Duodenal mucosa (tissue), 2 donors: ENCODE data around the gene LTV1.
A peak's percentile ranks its signal among the peaks of the same experiment; 100 is the strongest.
"Not testable (repeated sequence)": the region's sequence is repeated elsewhere in the genome, so short reads cannot be mapped to it uniquely, and the experiment has no call there.

Source experiments
- H3K27ac ChIP-seq: one replicate; pipeline ENCODE4 v1.7.0; 2013; ENCODE audit warnings: low read depth, low read length
- H3K27me3 ChIP-seq, 2 donors: one replicate each; pipeline ENCODE4 v1.7.0; 2013; ENCODE audit warnings: low read length in 2 of 2, control low read depth in 1 of 2; ENCODE audit not compliant: insufficient read depth in 2 of 2, control insufficient read depth in 1 of 2
- H3K36me3 ChIP-seq, 2 donors: one replicate each; pipeline ENCODE4 v1.7.0; 2013; ENCODE audit warnings: low read length in 2 of 2, control low read depth in 1 of 2; ENCODE audit not compliant: insufficient read depth in 2 of 2, control insufficient read depth in 1 of 2
- H3K4me1 ChIP-seq, 2 donors: one replicate each; pipeline ENCODE4 v1.7.0; 2013; ENCODE audit warnings: low read length in 2 of 2, control low read depth in 1 of 2; ENCODE audit not compliant: insufficient read depth in 2 of 2, control insufficient read depth in 1 of 2
- H3K4me3 ChIP-seq, 2 donors: one replicate each; pipeline ENCODE4 v1.7.0; 2013; ENCODE audit warnings: low read length in 2 of 2, low read depth in 1 of 2
- H3K9ac ChIP-seq, 2 donors: one replicate each; pipeline ENCODE4 v1.7.0; 2013; ENCODE audit warnings: low read length in 2 of 2, low read depth in 1 of 2
- H3K9me3 ChIP-seq, 2 donors: one replicate each; pipeline ENCODE4 v1.7.0; 2013; ENCODE audit warnings: low read length in 2 of 2, control low read depth in 1 of 2; ENCODE audit not compliant: control insufficient read depth in 1 of 2

LTV1 gene

GRCh38 chr6:143842461-143842901 lies 657 bp upstream of the LTV1 start:
- H3K9me3 ChIP-seq: no peaks in the 10 kb centered on the region
- peaks cover 14 to 29% of the 10 kb centered on the region in 2 donors for H3K36me3 ChIP-seq
- peak overlapping the region; percentile 98 for H3K4me3 ChIP-seq
- H3K4me1 ChIP-seq: peaks cover 21 to 22% of the 10 kb centered on the region in 2 donors
- no peaks in the 10 kb centered on the region for H3K27me3 ChIP-seq
- peak overlapping the region; percentile 65 to 98 for H3K9ac ChIP-seq
- peak overlapping the region; percentile 91 for H3K27ac ChIP-seq

- Histone ChIP-seq H3K9me3 (no peaks in the 10 kb centered on the region), H3K4me1 (peaks cover 19 to 20% of the 10 kb centered on the region in 2 donors), H3K36me3 (peaks cover 19 to 40% of the 10 kb centered on the region in 2 donors), H3K27me3 (no peaks in the 10 kb centered on the region), H3K4me3 (peak overlapping the region; percentile 98), H3K27ac (peak overlapping the region; percentile 70), H3K9ac (peak overlapping the region; percentile 87 to 98)
These were observed 500 bp downstream of the LTV1 start for GRCh38 chr6:143843677-143843999.

DNA sequence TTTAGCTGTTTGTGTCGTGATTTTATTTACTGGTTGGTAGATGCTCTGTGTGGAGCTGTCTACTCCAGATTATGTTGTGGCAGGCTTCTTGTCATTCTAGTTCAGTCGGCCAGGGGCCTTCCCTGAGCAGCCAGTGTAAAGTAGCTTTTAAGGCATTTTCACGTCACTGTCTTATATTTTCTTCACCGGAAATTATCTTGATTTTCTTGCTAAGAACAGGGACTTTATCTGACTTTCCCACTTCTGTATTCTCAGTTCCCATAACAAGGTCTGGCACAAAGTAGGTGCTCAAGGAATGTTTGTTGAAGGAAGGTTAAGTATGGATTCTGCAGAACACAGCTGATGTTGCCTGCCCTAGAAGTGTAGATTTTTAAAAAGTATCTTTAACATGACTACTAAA lies 868 bp downstream of the LTV1 start:
- no peaks in the 10 kb centered on the region for H3K27me3 ChIP-seq
- H3K4me3 ChIP-seq: peak overlapping the region; percentile 98
- H3K9ac ChIP-seq: peak overlapping the region; percentile 87 to 98
- peak overlapping the region; percentile 70 for H3K27ac ChIP-seq
- H3K36me3 ChIP-seq: peaks cover 19 to 44% of the 10 kb centered on the region in 2 donors
- H3K4me1 ChIP-seq: peaks cover 16% of the 10 kb centered on the region in 2 donors
- H3K9me3 ChIP-seq: no peaks in the 10 kb centered on the region

GRCh38 chr6:143845033-143845432 lies 1.9 kb downstream of the LTV1 start:
- no peak overlapping the region for H3K9ac ChIP-seq
- peaks cover 10 to 11% of the 10 kb centered on the region in 2 donors for H3K4me1 ChIP-seq
- H3K4me3 ChIP-seq: no peak overlapping the region
- peaks cover 29 to 54% of the 10 kb centered on the region in 2 donors for H3K36me3 ChIP-seq
- no peaks in the 10 kb centered on the region for H3K9me3 ChIP-seq
- H3K27me3 ChIP-seq: no peaks in the 10 kb centered on the region
- H3K27ac ChIP-seq: no peak overlapping the region

DNA sequence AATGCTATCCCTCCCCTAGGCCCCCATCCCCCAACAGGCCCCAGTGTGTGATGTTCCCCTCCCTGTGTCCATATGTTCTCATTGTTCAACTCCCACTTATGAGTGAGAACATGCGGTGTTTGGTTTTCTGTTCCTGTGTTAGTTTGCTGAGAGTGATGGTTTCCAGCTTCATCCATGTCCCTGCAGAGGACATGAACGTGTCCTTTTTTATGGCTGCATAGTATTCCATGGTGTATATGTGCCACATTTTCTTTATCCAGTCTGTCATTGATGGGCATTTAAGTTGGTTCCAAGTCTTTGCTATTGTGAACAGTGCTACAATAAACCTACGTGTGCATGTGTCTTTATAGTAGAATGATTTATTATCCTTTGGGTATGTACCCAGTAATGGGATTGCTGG lies 8.6 kb downstream of the LTV1 start:
- not testable (repeated sequence) for H3K4me1 ChIP-seq, H3K27me3 ChIP-seq, H3K27ac ChIP-seq, H3K4me3 ChIP-seq, H3K9ac ChIP-seq, H3K9me3 ChIP-seq
- peaks cover 28 to 72% of the 10 kb centered on the region in 2 donors for H3K36me3 ChIP-seq

- H3K36me3 ChIP-seq: peaks cover 29 to 72% of the 10 kb centered on the region in 2 donors
- not testable (repeated sequence) for H3K9me3 ChIP-seq, H3K27ac ChIP-seq, H3K4me1 ChIP-seq, H3K9ac ChIP-seq, H3K27me3 ChIP-seq, H3K4me3 ChIP-seq
These were observed 11.9 kb downstream of the LTV1 start for GRCh38 chr6:143855057-143855456.

GRCh38 chr6:143856762-143857161 lies 13.6 kb downstream of the LTV1 start:
- H3K27ac ChIP-seq, H3K4me1 ChIP-seq, H3K9me3 ChIP-seq, H3K9ac ChIP-seq, H3K27me3 ChIP-seq, H3K4me3 ChIP-seq: not testable (repeated sequence)
- peaks cover 25 to 71% of the 10 kb centered on the region in 2 donors for H3K36me3 ChIP-seq

GRCh38 chr6:143857651-143858050 lies 14.5 kb downstream of the LTV1 start:
- H3K4me3 ChIP-seq: no peak overlapping the region
- peaks cover 0 to 3% of the 10 kb centered on the region in 2 donors for H3K9me3 ChIP-seq
- H3K4me1 ChIP-seq: no peaks in the 10 kb centered on the region
- H3K27ac ChIP-seq: no peak overlapping the region
- H3K27me3 ChIP-seq: no peaks in the 10 kb centered on the region
- peaks cover 28 to 80% of the 10 kb centered on the region in 2 donors for H3K36me3 ChIP-seq
- no peak overlapping the region for H3K9ac ChIP-seq

GRCh38 chr6:143859891-143860660 lies 16.9 kb downstream of the LTV1 start:
- Histone ChIP-seq H3K9me3 (peaks cover 0 to 3% of the 10 kb centered on the region in 2 donors), H3K36me3 (peaks cover 28 to 88% of the 10 kb centered on the region in 2 donors), H3K9ac (no peak overlapping the region), H3K27me3 (no peaks in the 10 kb centered on the region), H3K4me3 (no peak overlapping the region), H3K4me1 (no peaks in the 10 kb centered on the region), H3K27ac (no peak overlapping the region)

- Histone ChIP-seq H3K9ac (no peak overlapping the region), H3K4me3 (no peak overlapping the region), H3K9me3 (no peaks in the 10 kb centered on the region), H3K4me1 (no peaks in the 10 kb centered on the region), H3K27me3 (no peaks in the 10 kb centered on the region), H3K27ac (no peak overlapping the region), H3K36me3 (peaks cover 13 to 61% of the 10 kb centered on the region in 2 donors)
These were observed 20.6 kb downstream of the LTV1 start for GRCh38 chr6:143863771-143864170.
